LNCAP (cell line): Measurements from ENCODE around the gene ELL2.

Source experiments
- CTCF ChIP-seq: fragments of 450-650 bp; IDR thresholded peaks from 2 replicates; pipeline ENCODE4 v1.5.1; 2017; ENCODE audit warnings: mild to moderate bottlenecking

The ELL2 gene

DNA sequence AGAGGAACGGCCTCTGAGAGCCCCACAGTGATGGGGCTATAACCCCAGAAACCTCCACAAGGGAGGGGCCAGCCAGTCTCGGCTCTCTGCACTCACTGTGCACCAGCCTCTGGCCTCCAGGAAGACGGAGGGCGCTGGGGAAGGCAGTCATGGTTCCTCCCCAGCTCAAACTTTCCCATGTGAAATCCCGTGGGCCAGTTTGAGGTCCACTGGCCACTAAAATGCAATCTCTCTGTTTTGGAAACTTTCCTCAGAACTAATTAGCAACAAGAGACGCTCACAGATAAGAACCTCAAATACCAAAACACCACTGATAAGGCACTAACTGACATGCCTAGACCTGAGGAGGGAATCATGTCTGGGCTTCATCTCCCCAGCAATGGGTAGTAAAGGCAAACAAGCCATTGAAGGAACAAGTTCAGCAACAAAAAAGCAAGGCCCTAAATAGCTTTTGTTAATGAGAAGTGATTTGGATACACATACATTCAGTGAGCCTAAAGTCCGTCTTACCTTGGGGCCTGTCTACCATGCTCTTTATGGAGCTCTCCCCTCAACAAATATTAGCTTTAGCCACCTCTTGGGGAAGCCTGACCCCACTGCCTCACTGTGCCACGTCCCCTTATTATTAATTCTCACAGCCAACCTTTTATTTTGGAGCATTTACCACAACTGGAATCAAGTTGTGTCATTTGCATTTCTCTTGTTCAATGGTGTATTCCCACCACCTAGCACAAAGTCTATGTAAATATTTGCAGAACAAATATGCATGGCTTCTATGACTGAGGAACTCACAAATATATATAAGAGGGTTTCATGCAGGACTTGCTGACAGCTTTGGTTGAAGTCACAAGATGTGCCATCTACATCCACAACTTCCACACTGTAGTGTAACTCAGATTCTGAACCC lies 83.0 kb downstream of the ELL2 start:
- no peak for TF ChIP-seq CTCF

- no peak for TF ChIP-seq CTCF
Measured at GRCh38 chr5:95876782-95877181, 84.9 kb downstream of the ELL2 start.

DNA sequence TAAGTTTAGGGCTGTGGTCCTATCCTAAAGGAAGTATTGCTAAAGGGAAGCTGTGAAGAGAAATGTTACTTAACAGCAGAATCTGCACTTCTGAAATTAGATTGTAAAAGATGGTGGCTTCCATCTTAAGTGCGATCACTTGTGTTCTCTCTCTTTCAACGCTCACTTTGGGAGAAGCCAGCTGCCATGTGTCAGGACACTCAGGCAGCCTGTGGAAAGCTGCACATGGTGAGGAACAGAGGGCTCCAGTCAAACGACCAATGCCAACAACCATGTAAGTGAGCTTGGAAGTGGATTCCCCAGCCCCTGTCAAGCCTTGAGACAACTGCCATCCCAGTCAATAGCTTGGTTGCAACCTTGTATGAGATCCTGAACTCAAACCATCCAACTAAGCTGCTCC lies 87.4 kb downstream of the ELL2 start:
- no peak for TF ChIP-seq CTCF

- TF ChIP-seq CTCF: no peak
Measured at GRCh38 chr5:95873351-95873750, 88.3 kb downstream of the ELL2 start.

GRCh38 chr5:95872346-95873268 lies 89.0 kb downstream of the ELL2 start:
- TF ChIP-seq CTCF: no peak

GRCh38 chr5:95871146-95871806 lies 90.4 kb downstream of the ELL2 start:
- TF ChIP-seq CTCF: no peak

DNA sequence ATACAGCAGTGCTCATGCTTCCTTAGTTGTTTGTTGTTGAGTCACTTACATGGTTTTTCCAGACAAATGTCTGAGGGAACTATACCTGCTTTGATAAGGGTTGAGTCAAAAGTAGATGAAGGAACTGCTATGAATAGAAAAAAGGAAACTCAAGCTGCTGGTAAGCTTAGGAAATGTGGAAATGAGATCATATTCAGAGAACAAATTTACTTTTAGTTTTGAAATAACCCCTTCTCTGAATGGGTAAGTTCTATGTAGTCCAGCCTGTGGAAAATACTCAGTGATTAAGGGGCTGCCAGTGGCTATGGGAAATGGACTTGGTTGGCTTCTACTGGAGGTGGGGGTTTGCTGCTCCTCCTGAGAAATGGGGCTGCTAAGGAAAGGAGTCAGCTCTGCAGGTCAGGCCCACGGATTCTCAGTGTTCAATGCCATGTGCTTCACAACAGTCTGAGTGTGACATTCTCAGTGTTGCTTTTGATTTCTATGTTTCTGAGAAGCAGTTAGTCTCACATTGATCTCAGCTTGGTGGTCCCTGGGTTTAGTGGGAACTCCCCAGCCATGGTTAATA lies 91.5 kb downstream of the ELL2 start:
- TF ChIP-seq CTCF: no peak
